DOHH2 (cell line): ENCODE measurements around the gene ARF6.

Source experiments
- H3F3A ChIP-seq: fragments of 200-600 bp; sonication (generic), shearing (Covaris generic); 2 replicates; pipeline ENCODE4 v1.6.0; 2016; ENCODE audit warnings: antibody characterized with exemption, mild to moderate bottlenecking; ENCODE audit not compliant: control insufficient read depth, insufficient read depth
- H3K27ac ChIP-seq: fragments of 200-600 bp; sonication (generic); 2 replicates; pipeline ENCODE4 v1.5.1; 2014; ENCODE audit warnings: low read depth, mild to moderate bottlenecking, low read length, moderate library complexity
- H3K27me3 ChIP-seq: fragments of 200-600 bp; sonication (generic); 2 replicates; pipeline ENCODE4 v1.6.1; 2014; ENCODE audit warnings: mild to moderate bottlenecking, low read length, mixed read lengths; ENCODE audit not compliant: control insufficient read depth
- H3K36me3 ChIP-seq: fragments of 200-600 bp; sonication (generic); 2 replicates; pipeline ENCODE4 v1.6.1; 2014; ENCODE audit warnings: mild to moderate bottlenecking, low read length, moderate library complexity, mixed read lengths; ENCODE audit not compliant: control insufficient read depth
- H3K4me1 ChIP-seq: fragments of 200-600 bp; sonication (generic); 2 replicates; pipeline ENCODE4 v1.6.1; 2014; ENCODE audit warnings: mild to moderate bottlenecking, low read length, mixed read lengths; ENCODE audit not compliant: control insufficient read depth
- H3K4me2 ChIP-seq: fragments of 200-600 bp; sonication (generic); 2 replicates; pipeline ENCODE4 v1.6.0; 2014; ENCODE audit warnings: mild to moderate bottlenecking, low read length, moderate library complexity
- H3K4me3 ChIP-seq: fragments of 200-600 bp; sonication (generic); 2 replicates; pipeline ENCODE4 v1.5.1; 2014; ENCODE audit warnings: mild to moderate bottlenecking, low read length, mixed read lengths
- H3K79me2 ChIP-seq: fragments of 200-600 bp; sonication (generic); 2 replicates; pipeline ENCODE4 v1.6.1; 2014; ENCODE audit warnings: mild to moderate bottlenecking, low read length, mixed read lengths; ENCODE audit not compliant: control insufficient read depth
- H3K9me2 ChIP-seq: fragments of 200-600 bp; sonication (generic); replicated peaks from 2 replicates; pipeline ENCODE4 v1.6.1; 2014; ENCODE audit warnings: mild to moderate bottlenecking, low read length, mixed read lengths; ENCODE audit not compliant: control insufficient read depth
- H3K9me3 ChIP-seq: fragments of 200-600 bp; sonication (generic); 2 replicates; pipeline ENCODE4 v1.6.1; 2014; ENCODE audit warnings: antibody characterized with exemption, low read length, mixed read lengths; ENCODE audit not compliant: control insufficient read depth, insufficient read depth
- H4K20me1 ChIP-seq: fragments of 200-600 bp; sonication (generic); 2 replicates; pipeline ENCODE4 v1.6.0; 2014; ENCODE audit warnings: low read depth, mild to moderate bottlenecking, antibody characterized with exemption, low read length, moderate library complexity; ENCODE audit not compliant: control insufficient read depth, insufficient read depth
- CTCF ChIP-seq: fragments of 200-600 bp; sonication (generic); IDR thresholded peaks from one replicate; pipeline ENCODE4 v1.5.1; 2014; ENCODE audit warnings: antibody characterized with exemption, mild to moderate bottlenecking, low read depth, low read length; ENCODE audit not compliant: poor library complexity, severe bottlenecking
- EZH2phosphoT487 ChIP-seq: fragments of 200-600 bp; sonication (generic); IDR thresholded peaks from 2 replicates; pipeline ENCODE4 v1.6.1; 2017; ENCODE audit warnings: borderline replicate concordance, mild to moderate bottlenecking, antibody characterized with exemption, low read length, moderate library complexity, mixed read lengths

ARF6 gene

DNA sequence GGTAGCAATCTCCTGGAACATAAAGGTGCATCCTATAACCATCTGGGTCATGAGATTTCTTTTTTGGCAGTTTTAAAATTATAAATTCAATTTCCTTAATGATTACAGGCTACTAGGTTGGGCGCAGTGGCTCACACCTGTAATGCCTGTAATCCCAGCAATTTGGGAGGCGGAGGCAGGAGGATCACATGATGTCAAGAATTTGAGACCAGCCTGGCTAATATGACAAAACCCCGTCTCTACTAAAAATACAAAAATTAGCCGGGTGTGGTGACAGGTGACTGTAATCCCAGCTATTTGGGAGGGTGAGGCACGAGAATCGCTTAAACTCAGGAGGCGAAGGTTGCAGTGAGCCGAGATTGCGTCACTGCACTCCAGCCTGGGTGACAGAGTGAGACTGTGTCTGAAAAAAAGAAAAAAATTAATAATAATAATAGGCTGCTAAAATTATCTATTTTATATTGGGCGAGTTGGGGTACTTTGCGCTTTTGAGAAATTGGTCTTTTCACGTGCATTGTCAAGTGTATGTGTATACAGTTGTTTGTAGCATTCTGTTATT lies 17.2 kb upstream of the ARF6 start:
- Histone ChIP-seq H3K4me1 (peaks cover 32% of the 10 kb centered on the region), H3K9me2 (no peaks in the 10 kb centered on the region), H3K27ac (no peak overlapping the region), H3K4me3 (no peak overlapping the region), H3K4me2 (no peak overlapping the region), H3K9me3 (no peaks in the 10 kb centered on the region), H4K20me1 (no peaks in the 10 kb centered on the region), H3K79me2 (no peaks in the 10 kb centered on the region), H3K36me3 (no peaks in the 10 kb centered on the region), H3F3A (peaks cover 14% of the 10 kb centered on the region; the same call in 1 of the 2 replicates), H3K27me3 (no peaks in the 10 kb centered on the region)
- TF ChIP-seq CTCF (no peak), EZH2phosphoT487 (no peak)

- H3K4me2 ChIP-seq = no peak overlapping the region
- no peaks in the 10 kb centered on the region for H4K20me1 ChIP-seq
- TF ChIP-seq CTCF = no peak
- TF ChIP-seq EZH2phosphoT487 = no peak
- H3K9me2 ChIP-seq = no peaks in the 10 kb centered on the region
- no peaks in the 10 kb centered on the region for H3K36me3 ChIP-seq
- no peak overlapping the region for H3K27ac ChIP-seq
- H3K9me3 ChIP-seq = no peaks in the 10 kb centered on the region
- H3K4me1 ChIP-seq = peaks cover 27% of the 10 kb centered on the region
- no peak overlapping the region for H3K4me3 ChIP-seq
- peaks cover 11% of the 10 kb centered on the region; the same call in 1 of the 2 replicates for H3F3A ChIP-seq
- no peaks in the 10 kb centered on the region for H3K27me3 ChIP-seq
- H3K79me2 ChIP-seq = no peaks in the 10 kb centered on the region
Observed at GRCh38 chr14:49876563-49877127, 16.2 kb upstream of the ARF6 start.

GRCh38 chr14:49879646-49880204 lies 13.2 kb upstream of the ARF6 start:
- Histone ChIP-seq H3K27ac (peak overlapping the region; percentile 41; the same call in 1 of the 2 replicates), H3K36me3 (no peaks in the 10 kb centered on the region), H3K9me2 (no peaks in the 10 kb centered on the region), H3K4me2 (peak overlapping the region; percentile 47), H3K79me2 (no peaks in the 10 kb centered on the region), H3F3A (peaks cover 5% of the 10 kb centered on the region; the same call in 1 of the 2 replicates), H3K4me3 (peak overlapping the region; percentile 51), H3K4me1 (peaks cover 20% of the 10 kb centered on the region), H3K9me3 (no peaks in the 10 kb centered on the region), H3K27me3 (no peaks in the 10 kb centered on the region), H4K20me1 (no peaks in the 10 kb centered on the region)
- TF ChIP-seq EZH2phosphoT487 (no peak), CTCF (peak; percentile 81)
